Left lobe of liver (tissue), 2 donors: ENCODE measurements around the gene HSD17B12. TPM values are rescaled to one million over a fixed set of nuclear protein-coding genes. Genes with fewer than 3 reads are reported as not detected.
"Not testable (repeated sequence)": the region's sequence is repeated elsewhere in the genome, so short reads cannot be mapped to it uniquely, and the experiment has no call there.

Experiments used
- ATAC-seq: fragments of 200-7000 bp; cut with Tn5 transposase; one replicate; pipeline ENCODE4 v1.9.1; 2020; ENCODE audit warnings: mild to moderate bottlenecking, moderate library complexity
- DNase-seq: peaks from one replicate; pipeline ENCODE4 v3.0.0-alpha.2; 2020; ENCODE audit warnings: low spot score
- total RNA-seq: library from RNA; stranded (reverse); gene quantifications from one replicate; pipeline ENCODE4 v1.2.1, GENCODE V29; 2021
- donor health status: DM: no; HTN: no; CAD: no; lungs with moderate emphysema.
- donor health status: DM: no; HTN: yes; CAD: no.

The HSD17B12 gene
- total RNA-seq: 102 TPM

GRCh38 chr11:43680521-43681400, at the start of gene HSD17B12:
Gene HSD17B12, plus strand, starts transcription at chr11:43680738. Its CDS starts 90 bp downstream, at chr11:43680828.
- ATAC-seq (peak; percentile 98), DNase-seq (peak; percentile 99)

- no peak for DNase-seq
- no peak for ATAC-seq
Observed at GRCh38 chr11:43631732-43632131, 48.8 kb upstream of the HSD17B12 start.

DNA sequence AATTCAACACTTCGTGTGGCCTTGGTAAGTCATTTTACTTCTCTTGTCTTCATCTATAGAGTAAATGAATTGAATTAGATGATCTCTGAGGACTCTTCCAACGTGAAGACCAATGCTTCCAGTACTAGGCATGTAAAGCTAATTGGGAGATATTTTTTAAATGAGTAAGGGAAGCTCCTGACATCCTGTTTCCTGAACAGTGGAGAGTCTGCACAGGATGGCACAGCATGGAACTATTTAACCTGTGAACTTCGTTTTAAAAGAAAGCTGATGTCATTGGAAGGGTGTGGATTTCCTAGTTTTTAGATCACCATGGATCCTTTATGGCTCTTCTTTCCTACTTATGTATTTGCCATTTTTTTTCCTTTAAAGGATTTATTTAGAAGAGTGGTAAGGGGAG, 48.4 kb upstream of the HSD17B12 start:
- no peak for ATAC-seq

DNA sequence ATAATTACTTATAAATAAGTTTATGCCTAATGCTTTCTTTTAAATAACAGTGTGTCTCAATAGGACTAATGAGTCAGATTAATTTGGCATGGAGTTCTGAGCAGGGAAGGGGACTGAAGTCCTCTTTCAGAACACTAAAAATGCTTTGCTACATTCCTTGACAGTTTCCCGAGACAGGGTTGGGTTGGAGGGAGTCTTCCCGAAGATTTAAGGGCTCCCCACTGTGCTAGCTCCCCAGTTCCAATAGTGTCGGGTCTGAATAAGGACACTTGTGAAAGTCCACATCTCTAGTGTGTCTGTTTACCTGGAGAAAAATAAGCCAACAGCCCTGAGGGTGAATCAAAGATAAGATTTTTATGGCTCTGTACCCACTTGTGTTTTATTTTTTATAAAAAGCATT, 41.8 kb upstream of the HSD17B12 start:
- DNase-seq (no peak), ATAC-seq (no peak)

More for the DNA sequence above, 48.4 kb upstream of the HSD17B12 start:
- no peak for DNase-seq

DNA sequence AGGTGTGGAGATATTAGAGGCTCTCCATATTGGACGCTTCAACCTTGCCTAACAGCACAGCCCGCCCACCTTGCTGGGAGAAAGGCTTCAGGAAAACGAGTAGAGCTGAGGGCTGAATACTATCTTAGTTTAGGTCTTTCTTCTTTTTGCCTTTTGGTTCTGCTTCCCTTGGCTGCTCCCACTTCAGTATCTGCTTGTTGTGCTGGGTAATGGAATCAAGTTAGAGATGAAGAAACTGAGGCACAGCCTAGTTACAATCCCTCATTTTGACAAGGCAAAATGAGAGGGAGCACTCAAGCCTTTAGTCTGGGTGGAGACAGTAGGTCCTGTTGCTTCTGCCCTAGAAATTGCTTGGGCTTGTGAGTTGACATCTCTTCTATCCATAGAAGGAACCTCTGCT, 41.3 kb upstream of the HSD17B12 start:
- DNase-seq (no peak), ATAC-seq (no peak)

DNA sequence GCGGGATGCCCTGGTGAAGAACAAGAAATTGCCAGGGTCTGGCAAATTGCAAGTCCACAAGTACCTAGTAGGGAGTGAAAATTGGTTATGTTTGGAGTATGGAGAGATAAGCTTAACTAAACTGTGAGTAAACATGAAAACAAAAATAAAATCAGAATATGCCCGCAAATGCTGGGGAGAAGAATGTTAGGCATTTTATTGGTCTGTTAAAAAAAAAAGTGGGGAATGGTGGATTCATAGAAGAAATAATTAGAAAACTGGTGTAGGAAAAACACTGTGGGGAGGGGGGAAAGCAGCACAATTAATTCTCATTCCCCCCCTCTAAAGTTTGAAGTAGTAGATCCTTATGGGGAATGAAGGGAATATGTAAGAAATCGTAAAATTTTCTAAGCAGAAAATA, 40.6 kb upstream of the HSD17B12 start:
- ATAC-seq (no peak), DNase-seq (no peak)

GRCh38 chr11:43643898-43644620, 36.5 kb upstream of the HSD17B12 start:
- peak; percentile 98 for ATAC-seq

DNA sequence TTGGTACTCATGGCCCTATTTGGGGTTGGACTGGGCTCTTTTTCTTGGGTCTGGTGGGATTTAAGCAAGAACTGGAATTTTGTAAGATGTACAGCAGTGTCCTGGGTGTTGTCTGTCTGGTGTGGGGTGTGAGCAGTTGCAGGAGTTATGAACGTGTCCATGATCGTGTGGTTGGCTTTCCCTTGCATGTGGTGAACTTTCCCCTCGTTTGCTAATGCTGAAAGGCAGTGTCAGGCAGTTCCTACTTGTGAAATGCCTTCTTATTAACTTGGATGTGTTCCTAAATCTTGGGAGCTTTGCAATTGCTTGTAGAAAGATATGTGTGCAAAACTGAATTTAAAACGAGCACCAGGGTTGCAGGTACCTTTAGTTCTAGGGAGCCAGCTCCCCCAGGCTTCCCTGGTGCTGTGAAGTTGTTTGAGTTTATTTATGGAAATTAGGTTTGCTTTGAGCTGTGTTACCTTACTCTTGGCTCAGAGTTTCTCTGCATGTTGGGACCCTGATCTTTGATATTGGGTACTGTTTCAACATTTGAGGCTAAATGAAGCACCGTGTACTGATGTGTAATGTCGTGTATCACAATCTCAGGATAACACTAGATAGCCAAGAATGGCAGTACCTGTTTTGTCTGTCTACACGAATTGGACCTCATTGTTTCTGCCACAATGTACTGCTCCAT, 35.8 kb upstream of the HSD17B12 start:
- DNase-seq (peak; percentile 55), ATAC-seq (peak; percentile 72)

More at GRCh38 chr11:43643898-43644620, 36.5 kb upstream of the HSD17B12 start:
- DNase-seq: peak; percentile 92

DNA sequence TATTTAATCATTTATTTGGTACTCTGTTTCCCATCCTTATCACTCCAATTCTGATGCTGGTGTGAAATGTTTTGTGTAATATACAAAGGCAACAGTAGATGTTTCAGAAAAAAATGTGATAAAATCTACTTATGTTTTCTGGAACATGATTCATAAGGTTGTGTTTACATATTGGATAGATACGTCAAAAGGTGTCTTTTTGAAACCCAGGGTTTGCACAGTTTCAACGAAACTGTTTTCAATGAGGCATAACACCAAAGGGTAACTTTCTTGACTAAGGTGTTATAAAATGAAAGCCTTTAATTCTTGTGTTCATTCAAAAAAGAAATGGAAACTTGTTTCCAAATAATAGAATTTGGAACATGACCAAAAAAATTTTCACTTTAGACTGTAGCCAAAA, 33.8 kb upstream of the HSD17B12 start:
- ATAC-seq (no peak), DNase-seq (no peak)

GRCh38 chr11:43648888-43649287, 31.6 kb upstream of the HSD17B12 start:
- ATAC-seq (no peak), DNase-seq (no peak)

GRCh38 chr11:43649501-43649900, 31.0 kb upstream of the HSD17B12 start:
- ATAC-seq: no peak
- no peak for DNase-seq

DNA sequence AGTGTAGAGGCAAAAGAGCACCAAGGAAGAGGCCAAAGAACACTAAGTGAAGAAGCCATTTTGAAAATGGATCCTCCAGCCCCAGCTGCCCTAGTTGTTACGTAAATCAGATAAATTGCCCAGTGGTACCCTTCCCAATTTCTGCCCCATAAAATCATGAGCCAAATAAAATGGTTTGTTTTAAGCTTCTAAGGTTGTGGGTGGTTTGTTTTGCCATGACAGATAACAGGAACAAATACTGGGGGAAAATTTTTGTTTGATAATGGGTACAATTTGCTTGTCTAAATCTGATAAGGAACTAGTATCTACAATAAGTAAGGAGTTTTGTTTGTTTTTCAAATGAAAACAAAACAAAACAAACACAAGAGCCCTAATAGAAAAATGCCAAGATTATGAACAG, 30.6 kb upstream of the HSD17B12 start:
- no peak for ATAC-seq
- no peak for DNase-seq

DNA sequence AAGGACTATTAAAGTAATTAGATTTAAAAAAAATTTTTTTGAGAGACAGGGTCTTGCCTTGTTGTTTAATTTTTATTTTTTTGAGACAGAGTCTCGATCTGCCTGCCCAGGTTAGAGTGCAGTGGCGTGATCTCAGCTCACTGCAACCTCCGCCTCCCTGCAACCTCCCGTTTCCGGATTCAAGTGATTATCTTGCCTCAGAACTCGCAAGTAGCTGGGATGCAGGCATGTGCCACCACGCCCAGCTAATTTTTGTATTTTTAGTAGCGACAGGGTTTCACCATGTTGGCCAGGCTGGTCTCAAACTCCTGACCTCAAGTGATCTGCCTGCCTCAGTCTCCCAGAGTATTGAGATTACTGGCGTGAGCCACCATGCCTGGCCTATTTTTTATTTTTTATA, 17.5 kb upstream of the HSD17B12 start:
- ATAC-seq, DNase-seq: not testable (repeated sequence)

DNA sequence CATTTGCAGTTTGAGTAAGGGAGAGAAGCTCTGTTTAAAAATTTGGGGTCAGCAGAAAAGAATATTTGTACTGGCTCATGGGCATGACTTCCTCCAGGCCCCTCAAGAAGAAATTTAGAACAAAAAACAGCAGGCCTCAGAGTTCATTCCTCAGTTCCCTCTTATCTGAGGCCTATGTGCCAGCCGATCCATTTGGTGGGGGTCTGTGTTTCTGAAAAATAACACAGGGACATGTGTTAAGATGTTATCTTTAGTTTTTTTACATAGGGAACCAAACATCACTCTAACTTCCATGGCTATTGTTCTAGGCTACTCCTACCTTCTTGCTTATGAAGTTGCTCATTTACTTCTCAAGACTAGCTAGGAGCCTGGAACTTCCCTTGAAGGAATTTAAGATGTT, 16.2 kb upstream of the HSD17B12 start:
- DNase-seq: no peak
- no peak for ATAC-seq

DNA sequence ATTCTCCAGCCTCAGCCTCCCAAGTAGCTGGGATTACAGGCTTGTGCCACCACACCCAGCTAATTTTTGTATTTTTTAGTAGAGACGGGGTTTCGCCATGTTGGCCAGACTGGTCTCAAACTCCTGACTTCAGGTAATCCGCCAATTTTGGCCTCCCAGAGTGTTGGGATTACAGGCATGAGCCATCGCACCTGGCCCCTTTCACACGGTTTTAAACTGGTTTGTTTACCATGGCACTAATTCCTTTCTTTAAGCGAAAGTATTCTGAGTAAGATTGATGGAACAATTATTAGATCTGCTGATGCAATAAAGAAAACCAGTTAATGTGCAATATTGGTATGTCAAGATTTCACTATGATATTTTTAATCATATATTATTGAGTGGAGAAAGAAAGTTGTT, 9.3 kb upstream of the HSD17B12 start:
- ATAC-seq, DNase-seq: not testable (repeated sequence)

- DNase-seq (no peak), ATAC-seq (no peak)
Observed at GRCh38 chr11:43674560-43674959, 6.0 kb upstream of the HSD17B12 start.

DNA sequence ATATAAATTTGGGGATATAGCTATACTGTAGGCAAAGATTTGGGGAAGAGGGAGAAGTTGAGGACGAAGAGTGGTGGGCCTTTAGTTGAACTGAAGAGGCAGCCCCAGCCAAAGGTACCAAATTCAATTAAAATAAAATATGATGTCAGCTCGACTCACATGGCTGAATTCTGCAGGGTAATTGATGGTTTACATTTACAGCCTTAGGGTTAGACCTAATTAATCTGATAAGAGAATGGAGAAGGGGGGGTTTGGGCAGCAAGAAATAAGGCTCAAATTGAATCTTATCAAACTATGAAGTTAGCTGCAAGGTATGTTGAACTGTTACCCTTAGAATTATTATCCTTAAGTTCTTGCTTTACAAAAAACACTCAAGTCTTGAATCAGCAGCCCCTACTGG, 3.6 kb upstream of the HSD17B12 start:
- no peak for ATAC-seq
- DNase-seq: no peak

GRCh38 chr11:43681401-43681942, 934 bp downstream of the HSD17B12 start:
- ATAC-seq (no peak), DNase-seq (no peak)

DNA sequence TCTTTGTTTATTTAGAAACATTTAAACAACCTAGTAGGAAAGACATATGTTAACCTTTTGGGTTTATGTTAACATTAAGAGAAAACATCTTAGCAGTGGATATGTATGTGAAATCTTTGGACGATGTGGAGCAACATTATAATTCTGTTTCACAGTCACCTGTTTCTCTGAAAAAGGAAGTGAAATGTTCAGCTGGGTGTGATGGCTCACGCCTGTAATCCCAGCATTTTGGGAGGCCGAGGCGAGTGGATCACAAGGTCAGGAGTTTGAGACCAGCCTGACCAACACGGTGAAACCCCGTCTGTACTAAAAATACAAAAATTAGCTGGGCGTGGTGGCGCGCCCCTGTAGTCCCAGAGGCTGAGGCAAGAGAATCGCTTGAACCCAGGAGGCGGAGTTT, 1.5 kb downstream of the HSD17B12 start:
- not testable (repeated sequence) for ATAC-seq, DNase-seq

- ATAC-seq (no peak), DNase-seq (no peak)
Observed at GRCh38 chr11:43685440-43685839, 4.9 kb downstream of the HSD17B12 start.

- ATAC-seq (no peak), DNase-seq (no peak)
Observed at GRCh38 chr11:43686207-43686606, 5.7 kb downstream of the HSD17B12 start.
